ENCODE measurements around the gene MDN1. TPM values are rescaled to one million over a fixed set of nuclear protein-coding genes. Genes with fewer than 3 reads are reported as not detected.

Gene MDN1
- total and polyA plus RNA-seq, 11 donors, result 9.1 to 38.0 (median 24.4) TPM

GRCh38 chr6:89706121-89706520 is 113.5 kb downstream of the MDN1 start:
- H3K36me3 ChIP-seq, result peaks cover 0 to 99% (median 89%) of the 10 kb centered on the region in 9 donors
- intact Hi-C loops (cut with DNase I), result no loop called here
- no peaks in the 10 kb centered on the region for H3K4me1 ChIP-seq
- no peak overlapping the region for H3K27ac ChIP-seq
- H3K4me3 ChIP-seq, result no peak overlapping the region
- no peaks in the 10 kb centered on the region for H3K9me3 ChIP-seq
- H3K27me3 ChIP-seq, result no peaks in the 10 kb centered on the region
- ATAC-seq (no peak), DNase-seq (no peak)
- no peak for TF ChIP-seq CTCF (IDR thresholded peaks at IDR 0.05)
- TF ChIP-seq POLR2A (IDR thresholded peaks at IDR 0.05), result no peak

- Histone ChIP-seq H3K4me1 (no peaks in the 10 kb centered on the region), H3K36me3 (peaks cover 0 to 99% (median 90%) of the 10 kb centered on the region in 9 donors), H3K27ac (no peak overlapping the region), H3K9me3 (no peaks in the 10 kb centered on the region), H3K27me3 (no peaks in the 10 kb centered on the region), H3K4me3 (no peak overlapping the region)
- WGBS, 4 donors, result 93 to 100% (median 97%) methylated on average over 1 of the region's 1 CpG
- ATAC-seq, result no peak
- intact Hi-C loops (cut with DNase I), result no loop called here
- no peak for TF ChIP-seq CTCF (IDR thresholded peaks at IDR 0.05)
- DNase-seq, result no peak
Measured at GRCh38 chr6:89703292-89703691, 116.3 kb downstream of the MDN1 start.

- Histone ChIP-seq H3K9me3 (no peaks in the 10 kb centered on the region), H3K36me3 (peaks cover 0 to 98% (median 90%) of the 10 kb centered on the region in 9 donors), H3K4me3 (no peak overlapping the region), H3K27ac (no peak overlapping the region), H3K4me1 (no peaks in the 10 kb centered on the region), H3K27me3 (no peaks in the 10 kb centered on the region)
- DNase-seq, result no peak
- 97 to 99% (median 98%) methylated on average over 3 of the region's 3 CpGs for WGBS, 4 donors
- ATAC-seq, result no peak
- intact Hi-C loops (cut with DNase I), result no loop called here
- TF ChIP-seq POLR2A (IDR thresholded peaks at IDR 0.05), result no peak
- no peak for TF ChIP-seq CTCF (IDR thresholded peaks at IDR 0.05)
Measured at GRCh38 chr6:89702349-89702748, 117.2 kb downstream of the MDN1 start.

- peaks cover 0 to 4% (median 0%) of the 10 kb centered on the region in 12 donors for H3K4me1 ChIP-seq
- H3K27ac ChIP-seq, result no peak overlapping the region
- no peak for TF ChIP-seq CTCF (IDR thresholded peaks at IDR 0.05)
- TF ChIP-seq POLR2A (IDR thresholded peaks at IDR 0.05), result no peak
- H3K9me3 ChIP-seq, result no peaks in the 10 kb centered on the region
- intact Hi-C loops (cut with DNase I), result no loop called here
- H3K27me3 ChIP-seq, result no peaks in the 10 kb centered on the region
- ATAC-seq, result no peak
- 94 to 98% (median 95%) methylated on average over 7 of the region's 7 CpGs for WGBS, 4 donors
- peaks cover 0 to 100% (median 97%) of the 10 kb centered on the region in 9 donors for H3K36me3 ChIP-seq
- DNase-seq, result no peak
- H3K4me3 ChIP-seq, result no peak overlapping the region
Measured at GRCh38 chr6:89695667-89696066, 123.9 kb downstream of the MDN1 start.
